Measurements from ENCODE around the gene PSTK.

PSTK gene

GRCh38 chr10:123031124-123031523, 50.9 kb downstream of the PSTK start:
- no peaks in the 10 kb centered on the region for H3K4me1 ChIP-seq
- no peaks in the 10 kb centered on the region for H3K9me3 ChIP-seq
- DNase-seq = no peak
- TF ChIP-seq, protein P1, sequence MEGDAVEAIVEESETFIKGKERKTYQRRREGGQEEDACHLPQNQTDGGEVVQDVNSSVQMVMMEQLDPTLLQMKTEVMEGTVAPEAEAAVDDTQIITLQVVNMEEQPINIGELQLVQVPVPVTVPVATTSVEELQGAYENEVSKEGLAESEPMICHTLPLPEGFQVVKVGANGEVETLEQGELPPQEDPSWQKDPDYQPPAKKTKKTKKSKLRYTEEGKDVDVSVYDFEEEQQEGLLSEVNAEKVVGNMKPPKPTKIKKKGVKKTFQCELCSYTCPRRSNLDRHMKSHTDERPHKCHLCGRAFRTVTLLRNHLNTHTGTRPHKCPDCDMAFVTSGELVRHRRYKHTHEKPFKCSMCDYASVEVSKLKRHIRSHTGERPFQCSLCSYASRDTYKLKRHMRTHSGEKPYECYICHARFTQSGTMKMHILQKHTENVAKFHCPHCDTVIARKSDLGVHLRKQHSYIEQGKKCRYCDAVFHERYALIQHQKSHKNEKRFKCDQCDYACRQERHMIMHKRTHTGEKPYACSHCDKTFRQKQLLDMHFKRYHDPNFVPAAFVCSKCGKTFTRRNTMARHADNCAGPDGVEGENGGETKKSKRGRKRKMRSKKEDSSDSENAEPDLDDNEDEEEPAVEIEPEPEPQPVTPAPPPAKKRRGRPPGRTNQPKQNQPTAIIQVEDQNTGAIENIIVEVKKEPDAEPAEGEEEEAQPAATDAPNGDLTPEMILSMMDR (IDR thresholded peaks at IDR 0.05; ENCODE audit: low read depth, low read length) = no peak
- no peak overlapping the region for H3K4me3 ChIP-seq (ENCODE audit: low read depth, low read length)
- peaks cover 4% of the 10 kb centered on the region; the same call in 1 of the 2 replicates for H3K36me3 ChIP-seq
- no peaks in the 10 kb centered on the region for H3K27me3 ChIP-seq

DNA sequence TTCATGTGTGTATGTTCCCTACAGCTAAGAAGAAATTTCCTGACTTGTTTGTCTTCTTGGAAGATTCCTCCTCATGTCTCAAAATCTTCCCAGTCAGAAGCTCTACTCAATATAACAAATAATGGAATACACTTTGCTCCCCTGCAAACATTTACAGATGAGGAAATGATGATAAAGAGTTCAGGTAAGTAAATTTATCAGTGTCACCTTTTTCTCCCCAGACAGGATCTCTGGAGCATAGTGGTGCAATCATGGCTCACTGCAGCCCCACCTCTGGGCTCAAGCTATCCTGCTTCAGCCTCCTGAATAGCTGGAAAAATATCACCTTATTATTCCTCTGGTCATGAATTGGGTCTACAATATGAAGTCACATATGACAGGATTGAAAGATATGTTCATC, 54.1 kb downstream of the PSTK start:
- H3K36me3 ChIP-seq = peaks cover 4% of the 10 kb centered on the region; the same call in 1 of the 2 replicates
- H3K4me1 ChIP-seq = no peaks in the 10 kb centered on the region
- TF ChIP-seq, protein P1 (IDR thresholded peaks at IDR 0.05; ENCODE audit: low read depth, low read length) = no peak
- no peak overlapping the region for H3K4me3 ChIP-seq (ENCODE audit: low read depth, low read length)
- DNase-seq = no peak
- no peaks in the 10 kb centered on the region for H3K27me3 ChIP-seq
- H3K9me3 ChIP-seq = no peaks in the 10 kb centered on the region

DNA sequence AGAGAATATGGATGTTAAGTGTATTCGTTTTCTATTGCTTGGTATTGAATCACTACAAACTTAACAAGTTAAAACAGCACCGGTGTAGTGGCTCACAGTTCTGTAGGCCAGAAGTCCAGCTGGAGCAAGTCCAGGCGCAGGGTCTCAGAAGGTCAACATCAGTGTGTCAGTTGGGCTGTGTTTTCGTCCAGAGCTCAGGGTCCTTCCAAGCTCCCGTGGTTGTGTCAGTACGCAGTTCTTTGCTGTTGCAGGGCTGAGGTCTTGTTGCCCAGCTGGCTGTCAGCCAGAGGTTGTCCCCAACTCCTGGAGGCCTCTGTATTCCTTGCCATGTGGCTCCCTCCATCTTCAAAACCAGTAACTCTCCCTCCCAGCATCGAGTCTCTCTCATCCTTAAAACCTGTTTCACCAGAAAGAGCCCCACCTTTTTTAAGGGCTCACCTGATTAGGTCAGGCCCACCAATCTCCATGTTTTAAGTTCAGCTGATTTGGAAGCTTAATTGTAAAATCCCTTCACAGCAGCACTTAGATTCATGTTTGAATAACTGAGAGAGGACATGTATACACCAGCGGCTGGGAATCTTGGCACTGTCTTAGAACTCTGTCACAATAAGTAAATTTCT, 55.4 kb downstream of the PSTK start:
- DNase-seq = no peak
- TF ChIP-seq, protein P1 (IDR thresholded peaks at IDR 0.05; ENCODE audit: low read depth, low read length) = no peak
- Histone ChIP-seq H3K36me3 (peaks cover 4% of the 10 kb centered on the region; the same call in 1 of the 2 replicates), H3K4me1 (no peaks in the 10 kb centered on the region), H3K27me3 (no peaks in the 10 kb centered on the region), H3K4me3 (ENCODE audit: low read depth, low read length) (no peak overlapping the region), H3K9me3 (no peaks in the 10 kb centered on the region)

DNA sequence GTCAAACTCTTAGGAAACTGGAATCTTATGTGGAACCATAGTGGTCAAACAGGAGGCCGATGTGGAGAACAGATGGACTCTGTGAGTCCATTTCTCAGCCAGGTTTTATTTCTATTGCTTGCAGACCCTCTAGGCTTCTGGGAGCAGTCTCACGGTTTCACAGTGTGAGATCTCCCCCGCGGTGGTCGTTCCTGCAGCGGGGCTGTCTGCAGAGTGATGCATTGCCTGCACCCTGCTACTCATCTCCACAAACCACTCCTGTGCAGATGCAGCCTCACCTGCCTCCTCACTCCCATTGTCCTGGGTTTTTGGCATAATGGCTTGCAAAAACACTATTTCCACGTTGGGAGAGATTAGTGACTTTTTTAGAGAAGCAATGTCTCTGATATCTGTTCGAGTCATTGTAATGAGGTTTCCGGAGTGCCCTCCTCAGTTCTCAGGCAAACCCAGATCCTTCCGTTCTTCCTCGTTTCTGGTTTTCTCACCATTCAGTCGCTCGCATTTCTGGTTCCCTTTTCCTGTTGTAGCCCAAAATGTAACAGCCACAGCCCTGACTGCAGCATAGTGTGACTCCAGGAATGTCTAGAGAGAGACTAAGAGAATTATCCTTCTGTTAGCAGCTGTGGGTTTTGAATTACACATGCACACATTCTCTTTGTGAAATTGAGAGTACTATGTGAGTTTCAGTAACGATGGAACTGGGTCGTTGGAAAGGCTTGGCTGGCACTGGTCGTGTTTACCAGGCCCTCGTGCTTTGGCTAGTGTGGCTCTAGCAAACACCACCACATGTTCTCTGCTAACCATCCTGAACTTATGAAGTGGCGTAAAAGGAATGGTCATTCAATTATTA, 58.8 kb downstream of the PSTK start:
- no peak overlapping the region for H3K4me3 ChIP-seq (ENCODE audit: low read depth, low read length)
- H3K27me3 ChIP-seq = no peaks in the 10 kb centered on the region
- DNase-seq = no peak
- TF ChIP-seq, protein P1 (IDR thresholded peaks at IDR 0.05; ENCODE audit: low read depth, low read length) = no peak
- H3K36me3 ChIP-seq = peaks cover 4% of the 10 kb centered on the region; the same call in 1 of the 2 replicates
- H3K4me1 ChIP-seq = no peaks in the 10 kb centered on the region
- H3K9me3 ChIP-seq = no peaks in the 10 kb centered on the region

DNA sequence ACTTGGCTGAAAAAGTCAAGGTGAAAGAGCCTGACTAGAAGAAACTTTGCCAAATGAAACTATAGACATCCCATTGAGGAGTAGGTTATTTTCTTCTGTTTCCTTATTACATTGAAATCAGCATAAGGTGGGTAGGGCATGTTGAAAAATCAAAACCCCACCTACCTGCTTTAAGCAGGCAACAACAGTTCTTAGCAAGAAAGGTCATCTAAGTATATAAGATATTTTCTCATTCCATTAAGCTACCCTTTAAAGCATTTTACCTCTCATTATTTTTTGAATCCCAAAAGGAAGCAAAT, 59.4 kb downstream of the PSTK start:
- Histone ChIP-seq H3K36me3 (peaks cover 4% of the 10 kb centered on the region; the same call in 1 of the 2 replicates), H3K27me3 (no peaks in the 10 kb centered on the region), H3K4me1 (no peaks in the 10 kb centered on the region), H3K9me3 (no peaks in the 10 kb centered on the region), H3K4me3 (ENCODE audit: low read depth, low read length) (no peak overlapping the region)
- TF ChIP-seq, protein P1 (IDR thresholded peaks at IDR 0.05; ENCODE audit: low read depth, low read length) = no peak
- no peak for DNase-seq
